SK-N-SH (cell line): ENCODE data around the gene MT1X. TPM values are rescaled to one million over a fixed set of nuclear protein-coding genes. Genes with fewer than 3 reads are reported as not detected.

Experiments
- CTCF ChIA-PET: fragments of 300-600, 350-600 bp; formaldehyde crosslinking; extraction: SDS; loops from one replicate; lab custom pipeline; 2021; lab: Yijun Ruan, JAX
- POLR2A ChIA-PET: fragments of 350-600 bp; sonication (Branson Sonifier 250); formaldehyde crosslinking; extraction: SDS; loops from one replicate; lab custom pipeline; 2020; ENCODE audit warnings: antibody characterized with exemption, inconsistent platforms; lab: Yijun Ruan, JAX
- DNase-seq: peaks from one replicate; pipeline ENCODE4 v3.0.0; 2012
- H2AFZ ChIP-seq: fragments of 200-600 bp; sonication (generic); 2 replicates; pipeline ENCODE4 v1.8.1; 2016; ENCODE audit warnings: antibody characterized with exemption, mild to moderate bottlenecking, low read depth
- H3F3A ChIP-seq: fragments of 200-600 bp; sonication (generic); replicated peaks from 2 replicates; pipeline ENCODE3; 2016; ENCODE audit warnings: antibody characterized with exemption, mild to moderate bottlenecking; ENCODE audit not compliant: insufficient read depth
- H3K27ac ChIP-seq, 2 experiments: fragments of 200-500 bp in 1 of 2; fragments of 200-600 bp in 1 of 2; sonication (Bioruptor generic) in 1 of 2; sonication (generic), shearing (Covaris generic) in 1 of 2; 2 replicates each; pipeline versions ENCODE4 v1.5.1 to v1.6.1; 2014 to 2016; ENCODE audit warnings: low read depth in 2 of 2, inconsistent platforms in 1 of 2, low read length in 1 of 2, mild to moderate bottlenecking in 1 of 2, mixed read lengths in 1 of 2
- H3K27me3 ChIP-seq: fragments of 200-600 bp; sonication (generic), shearing (Covaris generic); 2 replicates; pipeline ENCODE4 v1.6.1; 2016; ENCODE audit warnings: mixed run types; ENCODE audit not compliant: insufficient read depth
- H3K36me3 ChIP-seq, 2 experiments: fragments of 200-500 bp in 1 of 2; fragments of 200-600 bp in 1 of 2; sonication (Bioruptor generic) in 1 of 2; sonication (generic) in 1 of 2; replicated peaks in 1 of 2; 2 replicates each; pipeline versions ENCODE3 to v1.5.1; 2014 to 2016; ENCODE audit warnings: low read length in 1 of 2, mild to moderate bottlenecking in 1 of 2; ENCODE audit not compliant: insufficient read depth in 2 of 2, control insufficient read depth in 1 of 2
- H3K4me1 ChIP-seq, 2 experiments: fragments of 200-500 bp in 1 of 2; fragments of 200-600 bp in 1 of 2; sonication (Bioruptor generic) in 1 of 2; sonication (generic), shearing (Covaris generic) in 1 of 2; 2 replicates each; pipeline versions ENCODE4 v1.5.1 to v1.6.1; 2014 to 2016; ENCODE audit warnings: low read depth in 1 of 2, low read length in 1 of 2, mixed run types in 1 of 2; ENCODE audit not compliant: insufficient read depth in 2 of 2, control insufficient read depth in 1 of 2
- H3K4me2 ChIP-seq: fragments of 200-600 bp; sonication (generic), shearing (Covaris generic); 2 replicates; pipeline ENCODE4 v1.6.1; 2017; ENCODE audit warnings: mixed run types
- H3K4me3 ChIP-seq, 2 experiments: fragments of 200-500 bp in 1 of 2; fragments of 200-600 bp in 1 of 2; sonication (Bioruptor generic) in 1 of 2; sonication (generic), shearing (Covaris generic) in 1 of 2; 2 replicates each; pipeline versions ENCODE4 v1.5.1 to v1.8.1; 2014 to 2016; ENCODE audit warnings: low read depth in 2 of 2, inconsistent platforms in 1 of 2, low read length in 1 of 2, mild to moderate bottlenecking in 1 of 2, mixed read lengths in 1 of 2, moderate library complexity in 1 of 2
- H3K79me2 ChIP-seq: fragments of 200-600 bp; sonication (generic); 2 replicates; pipeline ENCODE4 v1.8.1; 2017; ENCODE audit warnings: mild to moderate bottlenecking; ENCODE audit not compliant: insufficient read depth
- H3K9ac ChIP-seq: fragments of 200-600 bp; sonication (generic); 2 replicates; pipeline ENCODE4 v1.6.1; 2017; ENCODE audit warnings: mixed run types
- H3K9me2 ChIP-seq: fragments of 200-600 bp; sonication (generic); 2 replicates; pipeline ENCODE4 v1.6.1; 2017; ENCODE audit warnings: mixed run types
- H3K9me3 ChIP-seq: fragments of 200-600 bp; sonication (generic); 2 replicates; pipeline ENCODE4 v1.6.1; 2017; ENCODE audit warnings: mixed run types, mild to moderate bottlenecking, moderate library complexity
- H4K20me1 ChIP-seq: fragments of 200-600 bp; sonication (generic); 2 replicates; pipeline ENCODE4 v1.6.1; 2017; ENCODE audit warnings: mild to moderate bottlenecking, mixed run types; ENCODE audit not compliant: insufficient read depth
- ELF1 ChIP-seq: IDR thresholded peaks from 2 replicates; pipeline ENCODE4 v1.4.0; 2012
- EZH2phosphoT487 ChIP-seq: fragments of 200-600 bp; sonication (generic); IDR thresholded peaks from 2 replicates; pipeline ENCODE4 v1.6.1; 2017; ENCODE audit warnings: low read depth, mixed run types, mild to moderate bottlenecking, antibody characterized with exemption, moderate library complexity, borderline replicate concordance
- FOSL2 ChIP-seq: IDR thresholded peaks from 2 replicates; pipeline ENCODE4 v1.4.0; 2012; ENCODE audit warnings: low read depth, mild to moderate bottlenecking, moderate library complexity, borderline replicate concordance
- FOXJ3 ChIP-seq: sonication (generic); formaldehyde crosslinking; IDR thresholded peaks from 2 replicates; pipeline ENCODE4 v1.5.1; 2020; ENCODE audit warnings: mild to moderate bottlenecking, missing genetic modification reagents
- JUND ChIP-seq: IDR thresholded peaks from 2 replicates; pipeline ENCODE4 v1.4.0; 2012
- MEF2A ChIP-seq: IDR thresholded peaks from 2 replicates; pipeline ENCODE4 v1.4.0; 2012; ENCODE audit warnings: low read depth, borderline replicate concordance
- NFIC ChIP-seq: IDR thresholded peaks from 2 replicates; pipeline ENCODE4 v1.4.0; 2012; ENCODE audit warnings: borderline replicate concordance
- NRF1 ChIP-seq: IDR thresholded peaks from 2 replicates; pipeline ENCODE4 v1.6.1; 2012; ENCODE audit warnings: low read depth, mild to moderate bottlenecking, low read length
- RFX5 ChIP-seq: IDR thresholded peaks from 2 replicates; pipeline ENCODE4 v1.6.1; 2012; ENCODE audit warnings: mild to moderate bottlenecking, improper control_type of control experiment, low read length
- SIN3A ChIP-seq: IDR thresholded peaks from 2 replicates; pipeline ENCODE4 v1.6.1; 2012; ENCODE audit warnings: low read depth, mild to moderate bottlenecking, low read length, moderate library complexity, borderline replicate concordance
- SMC3 ChIP-seq: IDR thresholded peaks from 2 replicates; pipeline ENCODE4 v1.6.1; 2012; ENCODE audit warnings: low read depth, low read length, improper control_type of control experiment
- TAF1 ChIP-seq: IDR thresholded peaks from 2 replicates; pipeline ENCODE4 v1.6.1; 2012; ENCODE audit warnings: low read depth, mild to moderate bottlenecking, low read length, moderate library complexity, borderline replicate concordance
- WGBS: methylation state at CpG from one replicate; pipeline ENCODE4 v1.1.6; 2017; ENCODE audit warnings: low lambda C conversion rate; 5-methylcytosine and 5-hydroxymethylcytosine counted together
- polyA plus RNA-seq, 3 experiments: library from polyadenylated mRNA; depleted of rRNA; stranded (reverse); fragments of >200 nt; gene quantifications; 2 replicates each; pipeline ENCODE4 v1.2.3, GENCODE V29; 2012
- TF ChIP-seq, protein P1 (sequence below): fragments of 150-350 bp; IDR thresholded peaks from 2 replicates; pipeline ENCODE4 v1.6.1; 2017; ENCODE audit warnings: antibody characterized with exemption, low read length, low read depth, borderline replicate concordance
- TF ChIP-seq, protein P2 (sequence below): fragments of 150-350 bp; IDR thresholded peaks from 2 replicates; pipeline ENCODE4 v1.6.1; 2016; ENCODE audit warnings: mild to moderate bottlenecking, low read depth, low read length
- TF ChIP-seq, protein P3 (sequence below): IDR thresholded peaks from 2 replicates; pipeline ENCODE4 v1.6.1; 2012; ENCODE audit warnings: mild to moderate bottlenecking, low read depth, low read length, moderate library complexity
- TF ChIP-seq, protein P4 (sequence below): IDR thresholded peaks from 2 replicates; pipeline ENCODE4; 2012

Gene MT1X
- polyA plus RNA-seq, 1 of the 3 experiments (the other 2 are of a cell fraction), result 213 TPM

DNA sequence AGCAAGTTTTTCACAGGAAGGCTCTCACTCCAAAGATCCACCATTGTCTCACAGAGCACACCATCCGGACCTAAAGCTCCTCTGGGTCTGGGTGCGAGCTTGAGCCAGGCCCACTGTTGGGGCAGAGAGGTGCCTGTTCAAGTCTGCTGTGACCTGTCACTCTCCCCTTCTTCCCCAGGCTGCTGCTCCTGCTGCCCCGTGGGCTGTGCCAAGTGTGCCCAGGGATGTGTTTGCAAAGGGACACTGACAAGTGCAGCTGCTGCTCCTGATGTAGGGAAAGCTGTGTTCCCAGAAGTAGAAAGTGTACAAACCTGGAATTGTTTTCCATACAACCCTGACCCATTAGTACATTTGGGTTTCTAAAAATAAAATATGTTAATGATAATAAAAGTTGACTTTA, 4.8 kb upstream of the MT1X start:
- Histone ChIP-seq H3K79me2 (no peaks in the 10 kb centered on the region), H3K9me2 (no peaks in the 10 kb centered on the region), H3F3A (no peaks in the 10 kb centered on the region), H3K4me2 (no peak overlapping the region), H3K9ac (no peak overlapping the region), H3K27ac (no peak overlapping the region), H4K20me1 (no peaks in the 10 kb centered on the region), H3K27me3 (no peaks in the 10 kb centered on the region), H2AFZ (no peak overlapping the region), H3K4me1 (peaks cover 0 to 7% of the 10 kb centered on the region in 2 experiments; a peak in 1 of 4 replicates), H3K9me3 (no peaks in the 10 kb centered on the region), H3K36me3 (no peaks in the 10 kb centered on the region), H3K4me3 (no peak overlapping the region)
- TF ChIP-seq EZH2phosphoT487 (no peak), TAF1 (no peak), FOSL2 (no peak), RFX5 (no peak), ELF1 (no peak), NRF1 (no peak), SMC3 (no peak), SIN3A (no peak), NFIC (no peak), FOXJ3 (CRISPR knock-in tag) (no peak), JUND (no peak), MEF2A (no peak)
- TF ChIP-seq, protein P1, sequence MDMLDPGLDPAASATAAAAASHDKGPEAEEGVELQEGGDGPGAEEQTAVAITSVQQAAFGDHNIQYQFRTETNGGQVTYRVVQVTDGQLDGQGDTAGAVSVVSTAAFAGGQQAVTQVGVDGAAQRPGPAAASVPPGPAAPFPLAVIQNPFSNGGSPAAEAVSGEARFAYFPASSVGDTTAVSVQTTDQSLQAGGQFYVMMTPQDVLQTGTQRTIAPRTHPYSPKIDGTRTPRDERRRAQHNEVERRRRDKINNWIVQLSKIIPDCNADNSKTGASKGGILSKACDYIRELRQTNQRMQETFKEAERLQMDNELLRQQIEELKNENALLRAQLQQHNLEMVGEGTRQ, result no peak
- TF ChIP-seq, protein P2, sequence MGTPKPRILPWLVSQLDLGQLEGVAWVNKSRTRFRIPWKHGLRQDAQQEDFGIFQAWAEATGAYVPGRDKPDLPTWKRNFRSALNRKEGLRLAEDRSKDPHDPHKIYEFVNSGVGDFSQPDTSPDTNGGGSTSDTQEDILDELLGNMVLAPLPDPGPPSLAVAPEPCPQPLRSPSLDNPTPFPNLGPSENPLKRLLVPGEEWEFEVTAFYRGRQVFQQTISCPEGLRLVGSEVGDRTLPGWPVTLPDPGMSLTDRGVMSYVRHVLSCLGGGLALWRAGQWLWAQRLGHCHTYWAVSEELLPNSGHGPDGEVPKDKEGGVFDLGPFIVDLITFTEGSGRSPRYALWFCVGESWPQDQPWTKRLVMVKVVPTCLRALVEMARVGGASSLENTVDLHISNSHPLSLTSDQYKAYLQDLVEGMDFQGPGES, result no peak
- TF ChIP-seq, protein P3, sequence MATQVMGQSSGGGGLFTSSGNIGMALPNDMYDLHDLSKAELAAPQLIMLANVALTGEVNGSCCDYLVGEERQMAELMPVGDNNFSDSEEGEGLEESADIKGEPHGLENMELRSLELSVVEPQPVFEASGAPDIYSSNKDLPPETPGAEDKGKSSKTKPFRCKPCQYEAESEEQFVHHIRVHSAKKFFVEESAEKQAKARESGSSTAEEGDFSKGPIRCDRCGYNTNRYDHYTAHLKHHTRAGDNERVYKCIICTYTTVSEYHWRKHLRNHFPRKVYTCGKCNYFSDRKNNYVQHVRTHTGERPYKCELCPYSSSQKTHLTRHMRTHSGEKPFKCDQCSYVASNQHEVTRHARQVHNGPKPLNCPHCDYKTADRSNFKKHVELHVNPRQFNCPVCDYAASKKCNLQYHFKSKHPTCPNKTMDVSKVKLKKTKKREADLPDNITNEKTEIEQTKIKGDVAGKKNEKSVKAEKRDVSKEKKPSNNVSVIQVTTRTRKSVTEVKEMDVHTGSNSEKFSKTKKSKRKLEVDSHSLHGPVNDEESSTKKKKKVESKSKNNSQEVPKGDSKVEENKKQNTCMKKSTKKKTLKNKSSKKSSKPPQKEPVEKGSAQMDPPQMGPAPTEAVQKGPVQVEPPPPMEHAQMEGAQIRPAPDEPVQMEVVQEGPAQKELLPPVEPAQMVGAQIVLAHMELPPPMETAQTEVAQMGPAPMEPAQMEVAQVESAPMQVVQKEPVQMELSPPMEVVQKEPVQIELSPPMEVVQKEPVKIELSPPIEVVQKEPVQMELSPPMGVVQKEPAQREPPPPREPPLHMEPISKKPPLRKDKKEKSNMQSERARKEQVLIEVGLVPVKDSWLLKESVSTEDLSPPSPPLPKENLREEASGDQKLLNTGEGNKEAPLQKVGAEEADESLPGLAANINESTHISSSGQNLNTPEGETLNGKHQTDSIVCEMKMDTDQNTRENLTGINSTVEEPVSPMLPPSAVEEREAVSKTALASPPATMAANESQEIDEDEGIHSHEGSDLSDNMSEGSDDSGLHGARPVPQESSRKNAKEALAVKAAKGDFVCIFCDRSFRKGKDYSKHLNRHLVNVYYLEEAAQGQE, result no peak
- TF ChIP-seq, protein P4, sequence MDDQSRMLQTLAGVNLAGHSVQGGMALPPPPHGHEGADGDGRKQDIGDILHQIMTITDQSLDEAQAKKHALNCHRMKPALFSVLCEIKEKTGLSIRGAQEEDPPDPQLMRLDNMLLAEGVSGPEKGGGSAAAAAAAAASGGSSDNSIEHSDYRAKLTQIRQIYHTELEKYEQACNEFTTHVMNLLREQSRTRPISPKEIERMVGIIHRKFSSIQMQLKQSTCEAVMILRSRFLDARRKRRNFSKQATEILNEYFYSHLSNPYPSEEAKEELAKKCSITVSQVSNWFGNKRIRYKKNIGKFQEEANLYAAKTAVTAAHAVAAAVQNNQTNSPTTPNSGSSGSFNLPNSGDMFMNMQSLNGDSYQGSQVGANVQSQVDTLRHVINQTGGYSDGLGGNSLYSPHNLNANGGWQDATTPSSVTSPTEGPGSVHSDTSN, result no peak
- WGBS, result 63% methylated on average over 2 of the region's 3 CpGs
- ChIA-PET POLR2A (no interaction called here), CTCF (no interaction called here)
- no peak for DNase-seq
